HG02610 (cell line): ENCODE measurements around the gene RNASE2.
A peak's percentile ranks its signal among the peaks of the same experiment; 100 is the strongest.
"Not testable (repeated sequence)": the region's sequence is repeated elsewhere in the genome, so short reads cannot be mapped to it uniquely, and the experiment has no call there.

Experiments used
- ATAC-seq: cut with Tn5 transposase; IDR thresholded peaks from one replicate; pipeline ENCODE4 v1.9.1; 2021; ENCODE audit warnings: mild to moderate bottlenecking, moderate library complexity; ENCODE audit not compliant: unreplicated experiment

The RNASE2 gene

DNA sequence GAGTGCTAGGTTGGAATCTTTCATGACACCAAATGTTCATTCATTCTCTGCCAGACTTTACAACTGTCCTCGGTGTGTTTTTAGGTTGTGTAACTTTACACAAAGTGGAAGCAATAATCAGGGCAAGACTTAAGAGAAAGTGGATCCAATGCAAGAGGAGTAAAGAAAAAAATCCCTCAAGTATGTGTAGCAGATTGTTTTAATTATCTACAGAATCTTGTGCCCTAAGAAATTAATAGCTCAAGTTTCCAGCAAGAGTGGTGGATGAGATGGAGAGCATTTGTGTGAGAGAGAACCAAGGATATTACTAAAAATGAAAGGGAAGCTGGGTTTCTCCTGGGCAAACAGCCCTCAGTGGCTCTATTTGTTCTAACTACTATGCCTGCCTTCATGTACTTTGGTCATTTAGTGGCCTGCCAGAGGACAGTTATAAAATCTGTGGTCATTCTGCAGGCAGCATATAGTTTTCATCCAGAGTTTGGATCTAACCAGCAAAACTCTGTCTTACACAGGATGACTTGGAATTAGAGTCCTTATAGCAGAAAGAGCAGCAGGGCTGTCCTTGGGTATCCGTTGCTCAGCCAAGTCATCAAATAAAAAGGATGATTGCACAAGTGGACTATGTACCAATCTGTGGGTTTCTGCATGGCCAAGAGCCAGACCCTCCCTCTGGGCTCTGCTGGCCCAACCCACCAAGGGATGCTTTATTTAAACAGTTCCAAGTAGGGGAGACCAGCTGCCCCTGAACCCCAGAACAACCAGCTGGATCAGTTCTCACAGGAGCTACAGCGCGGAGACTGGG lies at the start of gene RNASE2:
TSS of gene RNASE2 (plus strand) at position 752 of the 802 bp plus-strand sequence. CDS start 285 bp downstream, outside the sequence.
- ATAC-seq = not testable (repeated sequence)

DNA sequence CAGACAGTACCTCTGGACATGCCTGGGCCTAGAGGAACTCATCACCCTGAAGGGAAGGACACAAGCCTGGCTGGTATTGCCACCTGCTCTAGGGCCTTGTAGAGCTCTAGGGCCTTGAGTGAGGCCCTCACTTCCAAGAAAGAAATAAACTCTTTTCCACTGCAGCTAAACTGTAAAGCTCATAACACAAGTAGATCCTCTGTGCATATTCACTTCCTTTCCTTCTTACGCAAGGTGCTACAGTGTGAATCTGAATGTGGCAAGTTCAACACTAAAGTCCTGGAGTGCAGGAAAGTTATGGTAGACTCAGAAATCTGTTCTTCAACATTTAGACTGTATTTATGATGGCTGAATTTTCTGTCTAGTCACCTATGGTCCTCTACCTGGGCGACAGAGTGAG lies 49.6 kb upstream of the RNASE2 start:
- no peak for ATAC-seq

DNA sequence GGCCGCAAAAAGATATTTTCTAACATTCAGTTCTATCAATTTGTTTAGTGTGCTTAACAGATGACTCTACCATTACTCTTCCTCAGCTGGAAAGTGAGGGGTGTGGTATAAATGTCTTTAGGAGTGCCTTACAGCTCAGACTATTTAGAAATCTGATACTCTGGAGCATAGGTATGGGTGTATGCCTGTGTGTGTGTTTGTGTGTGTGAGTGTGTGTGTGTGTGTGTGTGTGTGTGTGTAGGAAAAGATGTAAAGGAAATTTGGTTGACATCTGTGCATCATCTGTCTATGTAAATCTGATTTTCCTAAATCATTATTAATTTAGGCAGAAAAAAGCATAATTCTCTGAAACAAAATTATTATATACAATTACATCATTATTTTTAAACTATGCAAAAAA lies 48.1 kb upstream of the RNASE2 start:
- ATAC-seq = no peak

DNA sequence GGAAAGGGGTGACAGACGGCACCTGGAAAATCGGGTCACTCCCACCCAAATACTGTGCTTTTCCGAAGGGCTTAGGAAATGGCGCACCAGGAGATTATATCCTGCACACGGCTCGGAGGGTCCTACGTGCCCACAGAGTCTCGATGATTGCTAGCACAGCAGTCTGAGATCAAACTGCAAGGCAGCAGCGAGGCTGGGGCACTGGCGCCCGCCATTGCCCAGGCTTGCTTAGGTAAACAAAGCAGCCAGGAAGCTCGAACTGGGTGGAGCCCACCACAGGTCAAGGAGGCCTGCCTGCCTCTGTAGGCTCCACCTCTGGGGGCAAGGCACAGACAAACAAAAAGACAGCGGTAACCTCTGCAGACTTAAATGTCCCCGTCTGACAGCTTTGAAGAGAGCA lies 44.5 kb upstream of the RNASE2 start:
- not testable (repeated sequence) for ATAC-seq

DNA sequence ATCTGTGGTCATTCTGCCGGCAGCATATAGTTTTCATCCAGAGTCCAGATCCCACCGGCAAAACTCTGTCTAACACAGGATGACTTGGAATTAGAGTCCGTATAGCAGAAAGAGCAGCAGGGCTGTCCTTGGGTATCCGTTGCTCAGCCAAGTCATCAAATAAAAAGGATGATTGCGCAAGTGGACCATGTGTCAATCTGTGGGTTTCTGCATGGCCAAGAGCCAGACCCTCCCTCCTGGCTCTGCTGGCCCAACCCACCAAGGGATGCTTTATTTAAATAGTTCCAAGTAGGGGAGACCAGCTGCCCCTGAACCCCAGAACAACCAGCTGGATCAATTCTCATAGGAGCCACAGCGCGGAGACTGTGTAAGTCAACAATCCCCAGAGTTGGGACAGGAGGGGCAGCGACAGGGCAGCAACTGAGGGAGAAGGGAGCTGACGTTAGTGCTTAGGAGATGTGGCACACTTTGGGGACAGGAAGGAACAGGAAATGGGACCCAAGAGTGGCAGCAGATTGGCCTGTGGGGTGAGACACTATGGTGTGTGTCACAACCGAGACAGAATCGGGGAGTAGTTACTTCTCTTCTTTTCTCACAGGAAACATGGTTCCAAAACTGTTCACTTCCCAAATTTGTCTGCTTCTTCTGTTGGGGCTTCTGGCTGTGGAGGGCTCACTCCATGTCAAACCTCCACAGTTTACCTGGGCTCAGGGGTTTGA lies 36.1 kb upstream of the RNASE2 start:
- not testable (repeated sequence) for ATAC-seq

DNA sequence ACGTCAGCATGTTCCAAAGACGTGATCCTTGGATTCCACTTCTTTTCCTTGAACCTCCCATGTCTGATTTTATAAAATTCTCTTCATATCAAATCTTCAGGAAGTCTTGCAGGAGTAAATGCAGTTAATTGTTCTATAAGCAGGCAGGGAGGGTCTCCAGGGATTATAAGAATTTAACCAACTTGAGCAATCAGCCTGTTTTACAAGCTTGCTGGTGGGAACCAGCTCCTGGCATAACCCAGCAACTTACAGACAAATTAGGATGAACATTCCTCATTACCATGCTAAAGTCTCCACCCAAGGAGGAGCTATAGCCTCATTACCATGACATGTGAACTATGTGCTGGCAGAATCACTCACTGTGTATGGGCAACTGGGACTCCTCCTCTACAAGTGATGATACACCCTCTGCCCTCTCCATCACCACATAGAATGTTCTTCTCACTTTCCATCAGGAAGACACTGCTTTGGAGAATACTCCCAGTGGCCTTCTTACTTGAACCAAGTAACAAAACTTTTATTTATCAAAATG lies 31.5 kb upstream of the RNASE2 start:
- not testable (repeated sequence) for ATAC-seq

DNA sequence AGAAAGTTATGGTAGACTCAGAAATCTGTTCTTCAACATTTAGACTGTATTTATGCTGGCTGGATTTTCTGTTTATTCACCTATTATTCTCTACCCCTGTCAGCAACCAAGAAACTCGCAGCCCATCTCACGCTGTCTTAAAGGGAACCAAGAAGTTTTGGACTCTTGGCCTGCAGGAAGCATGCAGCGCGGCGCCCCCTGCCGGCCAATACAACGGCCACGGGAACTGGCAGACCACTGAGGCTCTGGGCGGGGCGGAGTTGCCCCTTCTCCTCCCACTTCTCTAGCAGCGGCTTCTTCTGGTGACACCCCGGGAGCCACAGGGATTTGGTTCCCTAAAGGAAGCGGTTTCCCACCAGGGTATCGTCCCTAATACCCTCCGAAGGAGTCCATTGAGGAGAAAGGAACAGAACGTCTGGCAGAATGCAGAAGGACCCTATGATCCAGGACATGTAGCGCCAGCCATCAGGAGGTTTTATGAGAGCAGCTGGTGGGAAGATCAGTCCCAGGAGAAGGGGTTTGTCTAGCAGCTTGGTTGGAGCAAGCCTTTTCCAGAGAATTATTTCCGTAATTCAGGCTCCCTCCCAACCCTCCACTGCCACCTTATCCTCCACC lies 21.0 kb upstream of the RNASE2 start:
- no peak for ATAC-seq

DNA sequence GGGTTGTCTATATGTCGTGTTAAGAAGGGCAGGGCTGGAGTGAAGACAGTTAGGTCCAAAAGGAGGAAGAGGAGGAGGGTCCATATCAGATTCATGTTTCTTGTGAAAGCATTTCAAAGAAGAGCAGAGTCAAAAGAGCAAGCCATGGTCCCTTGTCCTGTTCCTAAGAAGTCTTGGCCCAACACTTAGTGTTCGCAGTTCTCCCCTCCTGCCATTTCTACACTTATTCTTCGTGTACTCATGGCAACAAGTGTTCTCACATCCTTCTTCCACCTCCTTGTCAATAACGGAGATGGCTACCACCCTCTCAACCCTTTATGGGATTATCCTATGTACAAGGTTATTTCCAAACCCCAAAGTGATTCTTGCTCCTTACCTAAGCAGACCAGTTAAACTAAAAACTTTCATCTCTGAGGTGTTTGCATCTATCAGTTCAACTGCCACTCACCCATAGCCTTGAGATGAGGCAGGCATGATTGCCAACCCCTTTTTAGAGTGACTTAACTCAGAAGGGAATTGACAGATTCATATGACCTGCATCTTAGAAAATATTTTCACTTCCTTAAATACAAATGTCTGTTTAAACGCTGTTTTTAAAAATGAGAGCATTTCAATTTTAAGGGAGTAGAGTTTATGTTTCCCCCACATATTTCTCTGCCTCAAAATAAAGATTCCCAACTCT lies 19.8 kb upstream of the RNASE2 start:
- no peak for ATAC-seq

DNA sequence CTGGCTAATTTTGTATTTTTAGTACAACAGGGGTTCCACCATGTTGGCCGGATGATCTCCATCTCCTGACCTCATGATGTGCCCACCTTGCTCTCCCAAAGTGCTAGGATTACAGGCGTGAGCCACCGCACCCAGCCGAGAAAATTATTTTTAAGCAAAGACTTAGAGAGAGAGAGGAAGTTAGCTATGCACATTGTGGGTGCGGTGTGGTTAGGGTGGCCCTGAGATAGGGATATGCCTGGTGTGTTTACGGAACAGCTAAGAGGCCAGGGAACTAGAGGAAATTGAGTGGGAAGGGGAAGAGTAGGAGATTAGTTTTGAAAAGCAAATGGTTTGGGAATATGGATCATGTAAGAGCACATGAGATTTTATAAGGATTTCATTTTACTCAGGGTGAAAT lies 10.1 kb upstream of the RNASE2 start:
- ATAC-seq = not testable (repeated sequence)

DNA sequence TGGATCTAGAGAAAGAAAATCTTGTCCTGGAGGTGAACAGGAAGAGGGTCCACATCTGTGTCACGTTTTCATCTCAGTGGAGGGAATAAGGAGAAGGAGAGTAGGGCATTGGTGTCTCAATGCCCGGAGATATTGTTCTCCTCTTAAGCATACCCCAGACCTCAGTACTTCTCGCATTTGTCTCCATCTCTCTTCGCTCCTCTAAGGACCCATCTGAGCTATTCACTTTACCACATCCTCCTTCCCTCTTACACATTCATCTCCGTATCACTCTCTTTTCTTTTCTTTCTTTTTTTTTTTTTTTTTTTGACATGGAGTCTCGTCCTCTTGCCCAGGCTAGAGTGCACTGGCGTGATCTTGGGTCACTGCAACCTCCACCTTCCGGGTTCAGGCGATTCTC lies 8.6 kb upstream of the RNASE2 start:
- ATAC-seq = not testable (repeated sequence)

DNA sequence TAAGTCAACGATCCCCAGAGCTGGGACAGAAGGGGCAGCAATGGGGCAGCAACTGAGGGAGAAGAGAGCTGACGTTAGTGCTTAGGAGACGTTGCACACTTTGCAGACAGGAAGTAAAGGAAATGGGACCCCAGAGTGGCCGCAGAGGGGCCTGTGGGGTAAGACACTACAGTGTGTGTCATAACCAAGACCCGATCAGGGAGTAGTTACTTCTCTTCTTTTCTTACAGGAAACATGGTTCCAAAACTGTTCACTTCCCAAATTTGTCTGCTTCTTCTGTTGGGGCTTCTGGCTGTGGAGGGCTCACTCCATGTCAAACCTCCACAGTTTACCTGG lies 219 bp downstream of the RNASE2 start:
- ATAC-seq = not testable (repeated sequence)

DNA sequence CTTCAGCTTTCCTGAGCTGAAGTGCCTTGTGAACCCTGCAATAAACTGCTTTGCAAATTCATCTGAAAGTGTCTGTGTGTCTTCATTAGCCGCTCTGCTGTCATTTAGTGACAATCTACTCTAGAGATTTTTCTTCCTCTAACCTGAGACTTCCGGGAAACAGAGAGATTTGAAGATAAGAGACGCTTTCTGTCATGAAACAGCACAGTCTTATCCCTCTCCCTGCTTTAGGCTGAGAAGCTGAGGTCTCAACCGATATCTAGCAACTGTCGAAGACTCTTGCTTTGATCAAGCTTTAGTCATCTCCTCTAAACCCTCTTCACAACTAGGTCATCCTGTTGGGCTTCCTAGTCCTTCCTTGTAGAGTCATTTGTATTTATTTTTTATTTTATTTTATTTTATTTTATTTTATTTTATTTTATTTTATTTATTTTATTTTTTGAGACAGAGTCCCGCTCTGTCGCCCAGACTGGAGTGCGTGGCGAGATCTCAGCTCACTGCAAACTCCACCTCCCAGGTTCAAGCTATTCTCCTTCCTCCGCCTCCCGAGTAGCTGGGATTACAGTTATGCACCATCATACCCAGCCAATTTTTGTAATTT lies 1.2 kb downstream of the RNASE2 start:
- no peak for ATAC-seq

DNA sequence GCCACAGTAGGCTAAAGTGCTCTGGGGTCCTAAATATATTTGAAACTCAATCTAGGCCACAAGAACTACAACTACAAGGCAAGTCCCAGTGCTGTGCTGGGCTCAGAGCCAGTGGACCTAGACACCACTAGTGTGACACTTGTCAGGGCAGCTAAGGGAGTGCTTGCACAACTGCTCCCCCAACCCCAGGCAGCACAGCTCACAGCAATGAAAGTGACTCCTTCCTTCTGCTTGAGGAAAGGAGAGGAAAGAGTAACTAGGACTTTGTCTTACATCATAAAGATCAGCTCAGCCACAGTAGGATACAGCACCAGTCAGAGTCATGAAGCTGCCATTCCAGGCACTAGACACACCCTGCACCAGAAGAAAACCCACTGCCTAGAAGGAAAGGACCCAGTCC lies 3.7 kb downstream of the RNASE2 start:
- not testable (repeated sequence) for ATAC-seq

DNA sequence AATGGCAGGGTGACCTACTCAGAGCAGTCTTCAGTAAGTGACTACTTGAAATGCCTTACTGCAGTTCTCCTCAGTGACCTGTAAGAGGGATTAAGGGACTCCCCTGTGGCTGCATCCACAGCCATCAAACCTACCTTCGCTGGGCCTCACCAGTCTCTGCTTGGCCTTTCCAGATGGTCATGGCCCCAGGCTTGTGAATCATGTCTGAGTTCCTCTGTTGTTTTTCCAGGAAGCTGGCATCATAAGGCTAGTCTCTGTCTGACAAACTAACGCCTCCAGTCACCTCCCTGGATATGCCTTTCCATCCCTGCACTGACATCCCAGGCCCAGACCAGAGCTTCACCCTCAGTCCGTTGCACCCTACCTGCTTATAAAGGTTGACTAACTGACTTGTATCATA lies 14.0 kb downstream of the RNASE2 start:
- ATAC-seq = no peak

DNA sequence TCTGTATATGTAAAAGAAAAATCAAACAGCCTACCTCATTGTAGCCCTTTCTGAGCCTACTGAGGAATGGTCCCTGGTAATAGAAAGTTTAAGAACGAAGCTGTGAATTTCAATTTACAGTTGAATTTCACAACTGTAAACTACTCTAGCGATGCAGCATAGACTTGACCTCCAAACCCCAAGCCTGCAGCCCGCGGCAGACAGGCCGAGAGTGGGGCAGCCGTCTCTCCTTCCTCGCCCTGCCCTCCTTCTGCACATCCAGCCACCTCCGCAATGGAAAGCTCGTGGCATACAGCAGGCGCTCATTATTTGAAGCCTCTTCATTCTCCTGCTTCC lies 15.3 kb downstream of the RNASE2 start:
- ATAC-seq = peak; percentile 2

DNA sequence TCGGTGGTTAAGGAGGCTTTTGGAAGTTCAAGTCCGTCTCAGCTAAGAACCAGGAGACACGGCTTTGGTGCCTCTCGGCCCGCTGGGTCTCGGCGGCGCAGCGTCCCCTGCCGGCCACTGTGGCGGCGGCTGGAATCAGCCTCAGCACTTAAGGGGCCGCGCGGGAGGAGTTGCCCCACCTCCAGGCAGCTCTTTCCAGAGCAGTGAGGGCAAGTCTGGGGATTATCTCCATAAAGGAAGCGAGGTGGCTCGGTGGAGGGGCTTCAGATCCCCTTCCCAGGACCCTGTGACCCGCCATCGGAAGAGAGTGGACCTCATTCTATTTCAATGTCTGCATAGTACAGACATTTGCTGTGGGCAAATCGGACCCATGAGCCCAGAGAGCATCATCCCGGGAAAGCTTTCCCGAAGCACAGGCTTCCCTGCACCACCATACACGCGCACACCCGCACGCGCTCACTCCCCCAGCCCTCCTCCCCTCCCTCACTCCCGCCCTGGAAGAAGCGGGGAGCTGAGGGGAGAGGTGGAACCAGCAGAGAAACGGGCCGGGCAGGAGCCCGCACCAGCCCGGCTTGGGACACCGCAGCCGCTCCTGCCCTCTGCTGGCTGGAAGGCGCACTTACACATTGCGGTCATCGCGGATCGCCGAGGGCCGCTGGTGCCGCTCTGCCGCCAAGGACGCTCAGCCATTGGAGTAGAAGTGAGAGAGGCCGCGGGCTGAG lies 15.9 kb downstream of the RNASE2 start:
- ATAC-seq = peak; percentile 93

DNA sequence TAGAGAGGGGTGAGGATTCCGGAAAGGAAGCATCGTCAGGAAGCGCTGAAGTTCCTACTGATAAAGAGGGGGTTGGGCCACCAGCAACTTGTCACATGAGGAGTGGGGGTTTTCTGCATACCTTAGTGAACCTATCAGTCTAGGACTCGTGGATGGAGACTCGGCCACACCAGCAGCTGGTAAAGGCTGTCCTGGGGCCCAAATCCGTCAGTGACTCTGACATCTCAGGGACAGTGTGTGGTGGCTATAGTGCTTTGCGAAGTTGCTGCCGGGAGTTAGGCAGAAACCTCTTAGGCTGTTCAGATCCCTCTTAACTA lies 16.4 kb downstream of the RNASE2 start:
- no peak for ATAC-seq

DNA sequence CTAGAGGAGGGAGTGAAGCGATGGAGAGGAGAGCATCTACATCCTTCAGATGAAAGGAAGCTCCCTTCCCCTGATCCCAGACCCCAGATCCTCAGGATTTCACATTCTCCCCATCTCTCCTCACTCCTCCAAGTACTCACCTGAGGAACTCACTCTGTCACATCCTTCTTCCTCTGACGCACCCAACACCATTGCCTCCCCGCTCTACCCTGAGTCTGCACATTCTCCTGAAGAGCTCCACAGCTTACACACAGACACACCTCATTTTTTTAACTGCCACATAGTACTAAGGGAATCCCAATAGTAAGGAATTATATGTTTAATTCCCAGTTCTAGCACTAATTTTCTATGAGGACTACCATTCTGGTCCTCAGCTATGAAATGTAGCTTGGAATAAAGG lies 18.2 kb downstream of the RNASE2 start:
- ATAC-seq = no peak

DNA sequence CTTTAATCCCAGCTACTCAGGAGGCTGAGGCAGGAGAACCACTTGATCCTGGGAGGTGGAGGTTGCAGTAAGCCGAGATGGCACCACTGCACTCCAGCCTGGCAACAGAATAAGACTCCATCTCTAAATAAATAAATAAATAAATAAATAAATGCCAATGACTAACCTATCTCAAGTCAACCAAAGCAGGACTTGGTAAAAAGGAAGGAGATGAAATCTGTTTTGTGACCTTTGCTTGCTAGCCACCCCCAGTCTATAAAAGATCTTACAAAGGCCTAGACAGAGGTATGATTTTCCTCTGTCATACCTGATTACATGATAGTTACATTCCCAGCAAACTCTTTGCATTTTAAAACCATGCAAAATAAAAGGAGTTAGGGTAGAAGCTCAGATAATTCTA lies 21.0 kb downstream of the RNASE2 start:
- no peak for ATAC-seq

DNA sequence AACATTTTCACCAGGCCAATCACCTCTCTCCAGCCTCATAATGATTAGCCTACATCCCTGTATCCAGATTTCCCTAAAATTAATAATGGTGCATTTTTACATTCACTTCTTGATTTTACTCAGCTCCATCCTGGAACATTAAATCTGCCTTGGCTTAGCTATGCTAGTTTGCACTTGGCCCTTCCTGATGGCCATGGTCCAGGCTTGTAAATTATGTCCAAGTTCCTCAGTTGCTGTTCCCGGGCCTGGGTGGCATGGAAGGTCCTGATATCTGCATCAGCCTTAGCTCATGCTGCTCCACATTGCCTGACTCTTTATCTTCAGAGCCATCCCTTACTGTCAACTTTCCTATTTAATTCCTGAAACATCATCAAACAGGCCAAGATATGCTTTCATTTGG lies 23.4 kb downstream of the RNASE2 start:
- ATAC-seq = no peak
